Endometrium (tissue), 2 donors: Measurements from ENCODE around the gene CEP85.

ENCODE experiments used
- FAIRE-seq: peaks from 2 replicates; lab custom pipeline; 2012; peaks lifted over from hg19 to GRCh38; lab: Jason Lieb, UNC
- donor health status: control.
- donor health status: control.

CEP85 gene

GRCh38 chr1:26278303-26278702 lies 44.3 kb downstream of the CEP85 start:
- no peak for FAIRE-seq

- FAIRE-seq: no peak
Observed at GRCh38 chr1:26278724-26279455, 44.9 kb downstream of the CEP85 start.

GRCh38 chr1:26279456-26280332 lies 45.7 kb downstream of the CEP85 start, which contains the start of gene SH3BGRL3:
SH3BGRL3 (plus strand) TSS chr1:26280086; CDS start chr1:26280156, 70 bp downstream.
- FAIRE-seq: no peak

DNA sequence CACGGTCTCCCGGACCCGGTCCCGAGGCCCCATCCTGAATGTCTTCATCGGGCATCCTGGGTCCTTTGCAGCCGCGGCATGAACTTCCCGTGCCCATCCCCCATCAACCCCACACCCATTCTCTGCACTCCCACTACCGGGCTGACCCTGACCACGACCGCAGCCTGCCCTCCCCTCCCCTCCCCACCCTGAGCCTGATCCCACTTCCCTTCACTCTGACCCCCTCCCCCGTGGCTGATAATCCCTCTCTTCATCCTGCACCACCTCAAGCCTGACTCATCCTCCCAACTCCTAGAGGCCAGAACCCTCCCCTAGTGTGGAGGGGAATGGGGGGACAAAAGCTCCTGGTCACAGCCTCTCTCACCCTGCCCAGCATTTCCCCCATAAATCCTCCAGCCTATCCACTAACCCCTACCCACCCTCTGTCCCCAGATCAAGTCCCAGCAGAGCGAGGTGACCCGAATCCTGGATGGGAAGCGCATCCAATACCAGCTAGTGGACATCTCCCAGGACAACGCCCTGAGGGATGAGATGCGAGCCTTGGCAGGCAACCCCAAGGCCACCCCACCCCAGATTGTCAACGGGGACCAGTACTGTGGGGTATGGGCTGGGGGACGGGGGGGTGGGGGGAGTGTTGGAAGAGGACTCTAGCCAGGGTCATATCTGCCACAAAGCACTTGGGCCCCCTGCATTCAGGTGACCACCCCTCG lies 46.5 kb downstream of the CEP85 start:
- no peak for FAIRE-seq

DNA sequence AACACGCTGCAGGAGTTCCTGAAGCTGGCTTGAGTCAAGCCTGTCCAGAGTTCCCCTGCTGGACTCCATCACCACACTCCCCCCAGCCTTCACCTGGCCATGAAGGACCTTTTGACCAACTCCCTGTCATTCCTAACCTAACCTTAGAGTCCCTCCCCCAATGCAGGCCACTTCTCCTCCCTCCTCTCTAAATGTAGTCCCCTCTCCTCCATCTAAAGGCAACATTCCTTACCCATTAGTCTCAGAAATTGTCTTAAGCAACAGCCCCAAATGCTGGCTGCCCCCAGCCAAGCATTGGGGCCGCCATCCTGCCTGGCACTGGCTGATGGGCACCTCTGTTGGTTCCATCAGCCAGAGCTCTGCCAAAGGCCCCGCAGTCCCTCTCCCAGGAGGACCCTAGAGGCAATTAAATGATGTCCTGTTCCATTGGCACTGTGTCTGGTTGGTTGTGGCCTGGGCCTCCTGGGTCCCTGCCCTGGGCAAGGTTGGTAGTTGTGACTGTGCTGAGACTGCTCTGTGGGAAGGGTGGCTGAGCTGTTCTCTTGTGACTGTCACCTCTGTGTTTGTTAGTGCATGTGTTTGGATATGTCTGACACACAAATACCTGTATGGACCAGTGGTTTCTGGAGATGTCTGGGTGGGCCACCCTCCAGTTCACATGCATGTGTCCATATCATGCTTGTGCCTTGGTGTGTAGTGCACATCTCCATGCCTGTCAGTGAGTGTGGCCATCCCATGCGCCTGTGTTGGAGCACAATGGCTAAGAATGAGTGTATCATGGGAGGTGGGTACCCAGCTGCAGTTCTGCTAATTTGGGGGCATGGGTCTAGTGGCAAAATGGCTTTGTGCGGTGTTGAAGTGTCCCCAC lies 47.3 kb downstream of the CEP85 start:
- FAIRE-seq: no peak

DNA sequence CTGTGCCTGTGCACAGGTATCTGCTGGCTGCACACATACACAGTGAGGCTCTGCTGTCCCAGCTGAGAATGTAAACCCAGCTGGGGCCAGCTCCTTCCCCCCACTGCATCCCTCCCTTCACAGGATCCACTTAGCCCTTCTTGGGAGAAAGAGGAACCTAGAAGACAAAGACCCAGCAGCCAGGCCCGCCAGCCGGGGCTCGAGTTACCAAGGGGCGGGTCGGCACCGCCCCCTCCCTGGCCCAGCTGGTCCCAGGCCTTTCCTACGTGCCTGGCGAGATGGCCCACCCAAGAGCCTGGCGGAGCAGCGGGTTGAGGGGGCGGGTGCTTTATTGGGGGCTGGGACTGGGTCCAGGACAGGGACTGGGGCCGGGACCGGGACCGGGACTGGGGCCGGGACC lies 48.0 kb downstream of the CEP85 start:
- FAIRE-seq: no peak

DNA sequence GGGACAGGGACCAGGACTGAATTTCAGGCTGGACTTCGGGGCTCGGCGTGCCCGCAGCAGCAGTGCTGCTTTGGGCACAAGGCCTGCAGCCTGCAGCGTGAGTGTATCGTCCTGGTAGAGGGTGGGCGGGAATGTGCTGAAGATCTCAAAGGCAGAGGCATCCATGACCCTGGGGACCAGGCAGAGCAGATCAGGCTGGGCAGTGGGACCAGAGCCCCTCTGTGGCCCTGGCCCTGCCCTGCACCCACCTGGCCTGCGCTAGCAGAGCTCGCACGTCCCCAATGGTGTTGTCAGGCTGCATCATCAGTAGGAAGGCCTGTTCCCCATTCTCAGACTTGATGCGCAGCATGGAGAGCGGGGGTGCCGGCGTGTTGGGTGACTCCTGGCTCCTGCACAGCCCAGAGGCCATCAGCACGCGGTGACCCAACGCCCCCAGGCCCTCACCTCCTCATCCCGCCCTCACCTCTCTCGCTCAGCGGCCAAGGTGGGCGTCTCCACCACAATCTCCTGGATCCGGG lies 48.5 kb downstream of the CEP85 start:
- FAIRE-seq: no peak

- no peak for FAIRE-seq
Observed at GRCh38 chr1:26283279-26283853, 49.4 kb downstream of the CEP85 start.

- no peak for FAIRE-seq
Observed at GRCh38 chr1:26283871-26284596, 50.0 kb downstream of the CEP85 start.

GRCh38 chr1:26284597-26285347 lies 50.8 kb downstream of the CEP85 start:
- no peak for FAIRE-seq

DNA sequence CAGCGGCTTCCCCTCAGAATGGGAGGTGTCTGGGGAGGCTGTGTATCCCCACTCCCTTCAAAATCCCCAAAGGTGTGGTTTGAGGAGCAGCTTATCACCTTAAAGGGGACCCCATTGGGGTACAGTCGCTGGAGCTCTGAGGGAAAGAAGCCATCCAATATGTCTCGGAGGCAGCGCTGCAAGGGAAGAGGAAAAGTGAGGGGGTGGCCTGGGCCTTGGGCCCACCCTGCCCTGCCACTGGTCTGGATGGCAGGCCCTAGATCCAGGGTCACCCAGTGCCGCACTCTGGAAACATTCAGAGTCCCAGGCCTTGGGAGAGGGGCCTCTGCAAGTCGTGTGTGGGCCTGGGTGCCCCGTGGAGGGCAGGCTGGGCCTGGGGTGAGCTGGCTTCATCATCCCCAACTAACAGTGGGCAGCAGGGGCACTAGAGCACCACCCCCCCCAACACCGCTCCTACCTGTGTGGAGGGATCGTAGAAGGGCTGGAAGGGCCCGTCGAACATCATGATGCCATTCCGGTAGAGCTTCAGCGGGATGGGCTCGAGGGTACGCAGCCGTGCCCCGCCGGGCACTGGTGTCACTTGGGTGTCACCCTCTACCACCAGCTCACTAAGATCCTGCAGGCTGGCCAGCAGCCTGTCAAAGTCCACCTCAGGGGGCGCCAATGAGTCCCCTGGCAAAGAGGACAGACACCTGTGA lies 51.5 kb downstream of the CEP85 start:
- no peak for FAIRE-seq

- FAIRE-seq: no peak
Observed at GRCh38 chr1:26286064-26286416, 52.0 kb downstream of the CEP85 start.

DNA sequence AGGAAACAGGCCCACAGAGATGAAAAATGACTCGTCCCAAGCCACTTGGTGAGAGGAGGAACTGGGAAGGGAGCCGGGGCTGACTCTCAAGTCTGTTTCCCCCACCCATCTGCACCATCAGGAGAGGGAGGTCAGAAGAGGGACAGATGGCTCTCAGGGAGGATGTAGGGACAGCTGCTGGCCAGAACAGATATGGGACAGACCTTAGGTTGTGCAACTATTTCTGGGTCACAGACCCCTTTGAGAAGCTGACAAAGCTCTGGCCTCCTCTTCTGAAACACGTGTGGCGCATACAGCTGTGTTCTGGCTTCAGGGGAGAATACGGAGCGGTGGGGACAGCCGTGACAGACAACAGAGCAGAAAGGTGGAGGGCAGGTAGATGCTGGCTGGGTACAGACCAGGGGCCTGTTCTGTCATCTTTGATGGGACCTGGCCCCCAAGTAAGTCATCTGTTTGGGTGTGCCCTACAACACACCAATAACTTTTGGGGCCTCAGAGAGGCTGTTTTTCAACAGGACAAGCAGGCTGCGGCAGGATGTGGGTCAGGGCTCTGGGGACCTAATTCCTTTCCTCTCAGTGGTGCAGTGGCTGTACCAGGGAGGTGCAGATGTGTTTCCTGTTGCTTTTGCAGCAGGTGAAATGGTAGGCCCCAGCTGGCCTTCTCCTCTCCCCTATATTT lies 53.2 kb downstream of the CEP85 start:
- no peak for FAIRE-seq

DNA sequence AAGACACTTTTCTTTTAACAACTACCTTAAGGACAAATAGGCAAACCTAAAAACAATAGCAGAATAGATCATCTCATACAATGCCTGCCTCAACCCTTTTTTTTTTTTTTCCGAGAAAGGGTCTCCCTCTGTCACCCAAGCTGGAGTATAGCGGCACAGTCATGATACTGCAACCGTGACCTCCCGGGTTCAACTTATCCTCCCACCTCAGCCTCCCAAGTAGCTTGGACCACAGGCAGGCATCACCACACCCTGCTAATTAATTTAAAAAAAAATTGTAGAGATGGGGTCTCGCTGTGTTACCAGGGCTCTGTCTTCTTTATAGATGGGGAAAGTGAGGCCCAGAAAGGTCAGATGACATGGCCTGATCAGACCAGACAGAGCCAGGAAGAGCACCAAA lies 53.8 kb downstream of the CEP85 start:
- FAIRE-seq: no peak

GRCh38 chr1:26288311-26288941 lies 54.4 kb downstream of the CEP85 start:
- no peak for FAIRE-seq

DNA sequence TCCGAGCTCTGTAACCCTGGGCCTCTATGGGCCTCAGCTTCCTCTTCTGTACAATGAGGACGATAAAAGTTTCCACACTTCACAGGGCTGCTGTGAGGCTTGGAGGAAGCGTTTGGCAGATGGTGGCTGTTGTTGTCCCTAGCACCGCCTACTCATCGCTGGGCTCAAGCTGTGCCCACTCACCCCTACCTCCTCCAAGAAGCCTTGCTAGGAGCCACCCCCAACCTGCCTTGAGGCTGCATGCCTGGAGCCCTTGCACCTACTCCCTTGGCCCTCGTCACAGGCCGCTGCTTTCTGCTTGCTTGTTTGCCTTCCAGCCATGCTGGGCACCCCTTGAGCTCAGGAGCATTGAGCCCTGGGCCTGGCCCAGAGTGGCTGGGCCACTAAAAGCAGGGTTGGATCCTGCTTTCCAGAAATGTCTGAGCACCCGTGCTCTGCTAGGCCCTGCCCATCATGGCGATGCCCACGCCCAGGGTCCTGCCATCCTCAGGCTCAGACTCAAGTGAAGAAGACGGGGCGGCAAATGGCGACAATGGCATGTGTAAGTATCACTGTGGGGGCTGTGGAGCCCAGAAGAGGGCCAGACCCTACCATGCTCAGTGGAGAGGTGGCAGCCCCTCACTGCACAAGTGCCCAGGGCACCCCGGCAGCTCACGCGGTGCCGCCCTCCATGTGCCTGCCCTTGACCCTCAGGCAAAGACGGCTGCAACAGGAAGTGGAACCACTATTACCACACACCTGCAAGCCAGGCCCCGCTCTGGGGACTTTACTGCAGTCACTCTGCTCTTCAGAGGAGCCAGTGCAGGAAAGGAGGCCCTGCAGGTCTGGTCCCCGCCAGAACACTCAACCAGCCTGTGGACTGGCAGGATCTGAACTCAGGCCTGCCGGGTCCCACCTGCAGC lies 55.4 kb downstream of the CEP85 start:
- no peak for FAIRE-seq
